AG09319 (cell line): ENCODE results near the gene RANGRF.

ENCODE experiments used
- DNase-seq: peaks from one replicate; pipeline ENCODE4 v3.0.0-alpha.2; 2010; ENCODE audit warnings: low read depth; ENCODE audit errors: extremely low read depth
- CTCF ChIP-seq: IDR thresholded peaks from 2 replicates; pipeline ENCODE4 v1.5.1; 2011; ENCODE audit warnings: low read depth, mild to moderate bottlenecking, inconsistent platforms, low read length, moderate library complexity

Gene RANGRF

GRCh38 chr17:8266648-8267479, 21.6 kb upstream of the RANGRF start:
- TF ChIP-seq CTCF, result no peak
- DNase-seq, result no peak

- DNase-seq, result no peak
- no peak for TF ChIP-seq CTCF
Observed at GRCh38 chr17:8267480-8268147, 20.9 kb upstream of the RANGRF start.

- no peak for DNase-seq
Observed at GRCh38 chr17:8268550-8269298, 19.7 kb upstream of the RANGRF start.

GRCh38 chr17:8272421-8272820, 16.0 kb upstream of the RANGRF start:
- DNase-seq, result no peak
- no peak for TF ChIP-seq CTCF

More at GRCh38 chr17:8268550-8269298, 19.7 kb upstream of the RANGRF start:
- TF ChIP-seq CTCF, result no peak

DNA sequence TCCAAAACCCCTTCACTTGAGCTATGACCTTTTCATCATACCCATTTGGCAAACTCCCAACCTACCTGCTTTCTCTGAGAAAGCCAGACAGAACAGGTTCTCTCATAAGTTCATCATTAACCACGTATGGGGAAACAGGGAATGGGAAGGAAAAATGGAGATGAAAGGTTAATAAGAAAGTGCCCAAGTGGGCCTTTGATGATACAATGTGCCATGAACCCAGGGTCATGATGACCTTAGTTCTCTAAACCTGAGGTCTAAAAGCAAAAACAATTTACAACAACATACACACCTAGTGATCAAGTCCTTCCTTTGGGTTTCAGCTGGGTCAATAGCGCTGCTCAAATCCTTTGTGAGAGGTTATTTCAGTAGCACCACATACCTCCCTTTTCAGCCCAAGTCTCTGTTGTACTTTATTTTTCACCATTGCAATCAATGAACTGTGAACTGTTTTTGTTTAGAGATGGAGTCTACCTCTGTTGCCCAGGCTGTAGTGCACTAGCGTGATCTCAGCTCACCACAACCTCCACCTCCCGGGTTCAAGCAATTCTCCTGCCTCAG, 14.5 kb upstream of the RANGRF start:
- no peak for DNase-seq
- no peak for TF ChIP-seq CTCF

DNA sequence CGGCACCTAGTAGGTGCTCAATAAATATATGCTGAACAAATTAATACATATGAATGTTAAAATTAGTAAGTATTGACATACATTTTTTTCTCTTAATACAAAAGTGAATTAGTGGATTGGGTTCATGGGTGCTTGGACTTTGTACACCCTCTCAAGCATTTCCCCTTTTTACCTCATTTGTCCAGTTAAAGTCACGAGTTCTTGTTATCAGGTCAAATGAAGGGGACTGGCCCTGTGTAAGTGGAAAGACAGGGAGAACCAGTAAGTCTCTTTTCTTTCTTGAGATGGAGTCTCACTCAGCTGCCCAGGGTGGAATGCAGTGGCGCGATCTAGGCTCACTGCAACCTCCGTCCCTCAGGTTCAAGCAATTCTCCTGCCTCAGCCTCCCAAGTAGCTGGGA, 13.7 kb upstream of the RANGRF start:
- TF ChIP-seq CTCF, result no peak
- DNase-seq, result no peak
